HL-60 (cell line): ENCODE data around the gene IKZF3.
"Not testable (repeated sequence)": the region's sequence is repeated elsewhere in the genome, so short reads cannot be mapped to it uniquely, and the experiment has no call there.

ENCODE experiments used
- DNase-seq, 2 experiments: peaks; one replicate each; pipeline ENCODE4 v3.0.0-alpha.2; 2010 to 2020; ENCODE audit warnings: low read depth in 1 of 2, low spot score in 1 of 2
- H3K27ac ChIP-seq: fragments of 250-450 bp; sonication (Bioruptor Pico); replicated peaks from 2 replicates; pipeline ENCODE4 v1.5.1; 2020; ENCODE audit warnings: mild to moderate bottlenecking, moderate library complexity
- H3K27me3 ChIP-seq: fragments of 250-450 bp; sonication (Bioruptor Pico); 2 replicates; pipeline ENCODE4 v1.5.1; 2021; ENCODE audit warnings: mild to moderate bottlenecking, moderate library complexity; ENCODE audit not compliant: insufficient read depth, poor library complexity, severe bottlenecking
- H3K4me3 ChIP-seq: replicated peaks from 2 replicates; pipeline ENCODE4 v1.5.1; 2011; ENCODE audit warnings: mild to moderate bottlenecking, control low read depth, low read length; ENCODE audit not compliant: insufficient read depth
- GABPA ChIP-seq: IDR thresholded peaks from 2 replicates; pipeline ENCODE4 v1.6.1; 2012; ENCODE audit warnings: low read depth
- POLR2AphosphoS5 ChIP-seq: IDR thresholded peaks from 2 replicates; pipeline ENCODE4 v1.6.1; 2012; ENCODE audit warnings: low read depth
- SPI1 ChIP-seq: IDR thresholded peaks from 2 replicates; pipeline ENCODE4 v1.6.1; 2012; ENCODE audit warnings: low read depth, mild to moderate bottlenecking, borderline replicate concordance
- TF ChIP-seq, protein P1 (sequence below): IDR thresholded peaks from 2 replicates; pipeline ENCODE4 v1.6.1; 2012; ENCODE audit warnings: low read depth; ENCODE audit not compliant: insufficient replicate concordance
- TF ChIP-seq, protein P2 (sequence below): IDR thresholded peaks from one replicate; pipeline ENCODE4 v1.5.1; 2011; ENCODE audit warnings: low read length, control low read depth, inconsistent platforms; ENCODE audit not compliant: insufficient read depth

The IKZF3 gene

DNA sequence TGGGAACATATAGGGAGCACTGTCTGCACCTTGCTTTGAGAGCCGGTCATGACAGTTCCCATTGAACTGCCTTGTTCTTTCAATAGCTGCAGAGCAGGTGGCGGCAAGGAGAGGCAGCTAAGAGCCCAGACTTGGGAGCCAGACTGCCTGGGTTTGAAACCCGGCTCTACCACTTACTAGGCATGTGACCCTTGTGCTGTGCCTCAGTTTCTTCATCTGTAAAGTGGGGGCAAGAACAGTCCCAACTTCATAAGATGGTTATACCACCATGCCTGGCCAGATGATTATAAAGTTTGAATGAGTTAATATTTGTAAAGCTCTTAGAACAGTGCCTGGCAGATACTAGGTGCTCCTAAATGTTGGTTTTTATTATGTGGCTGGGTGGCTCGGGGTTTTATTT lies 149.9 kb downstream of the IKZF3 start:
- no peak overlapping the region for H3K27ac ChIP-seq
- no peak for DNase-seq
- no peaks in the 10 kb centered on the region for H3K27me3 ChIP-seq
- no peak overlapping the region for H3K4me3 ChIP-seq
- no peak for TF ChIP-seq GABPA
- TF ChIP-seq, protein P1, sequence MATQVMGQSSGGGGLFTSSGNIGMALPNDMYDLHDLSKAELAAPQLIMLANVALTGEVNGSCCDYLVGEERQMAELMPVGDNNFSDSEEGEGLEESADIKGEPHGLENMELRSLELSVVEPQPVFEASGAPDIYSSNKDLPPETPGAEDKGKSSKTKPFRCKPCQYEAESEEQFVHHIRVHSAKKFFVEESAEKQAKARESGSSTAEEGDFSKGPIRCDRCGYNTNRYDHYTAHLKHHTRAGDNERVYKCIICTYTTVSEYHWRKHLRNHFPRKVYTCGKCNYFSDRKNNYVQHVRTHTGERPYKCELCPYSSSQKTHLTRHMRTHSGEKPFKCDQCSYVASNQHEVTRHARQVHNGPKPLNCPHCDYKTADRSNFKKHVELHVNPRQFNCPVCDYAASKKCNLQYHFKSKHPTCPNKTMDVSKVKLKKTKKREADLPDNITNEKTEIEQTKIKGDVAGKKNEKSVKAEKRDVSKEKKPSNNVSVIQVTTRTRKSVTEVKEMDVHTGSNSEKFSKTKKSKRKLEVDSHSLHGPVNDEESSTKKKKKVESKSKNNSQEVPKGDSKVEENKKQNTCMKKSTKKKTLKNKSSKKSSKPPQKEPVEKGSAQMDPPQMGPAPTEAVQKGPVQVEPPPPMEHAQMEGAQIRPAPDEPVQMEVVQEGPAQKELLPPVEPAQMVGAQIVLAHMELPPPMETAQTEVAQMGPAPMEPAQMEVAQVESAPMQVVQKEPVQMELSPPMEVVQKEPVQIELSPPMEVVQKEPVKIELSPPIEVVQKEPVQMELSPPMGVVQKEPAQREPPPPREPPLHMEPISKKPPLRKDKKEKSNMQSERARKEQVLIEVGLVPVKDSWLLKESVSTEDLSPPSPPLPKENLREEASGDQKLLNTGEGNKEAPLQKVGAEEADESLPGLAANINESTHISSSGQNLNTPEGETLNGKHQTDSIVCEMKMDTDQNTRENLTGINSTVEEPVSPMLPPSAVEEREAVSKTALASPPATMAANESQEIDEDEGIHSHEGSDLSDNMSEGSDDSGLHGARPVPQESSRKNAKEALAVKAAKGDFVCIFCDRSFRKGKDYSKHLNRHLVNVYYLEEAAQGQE: no peak
- TF ChIP-seq POLR2AphosphoS5: no peak
- TF ChIP-seq, protein P2, sequence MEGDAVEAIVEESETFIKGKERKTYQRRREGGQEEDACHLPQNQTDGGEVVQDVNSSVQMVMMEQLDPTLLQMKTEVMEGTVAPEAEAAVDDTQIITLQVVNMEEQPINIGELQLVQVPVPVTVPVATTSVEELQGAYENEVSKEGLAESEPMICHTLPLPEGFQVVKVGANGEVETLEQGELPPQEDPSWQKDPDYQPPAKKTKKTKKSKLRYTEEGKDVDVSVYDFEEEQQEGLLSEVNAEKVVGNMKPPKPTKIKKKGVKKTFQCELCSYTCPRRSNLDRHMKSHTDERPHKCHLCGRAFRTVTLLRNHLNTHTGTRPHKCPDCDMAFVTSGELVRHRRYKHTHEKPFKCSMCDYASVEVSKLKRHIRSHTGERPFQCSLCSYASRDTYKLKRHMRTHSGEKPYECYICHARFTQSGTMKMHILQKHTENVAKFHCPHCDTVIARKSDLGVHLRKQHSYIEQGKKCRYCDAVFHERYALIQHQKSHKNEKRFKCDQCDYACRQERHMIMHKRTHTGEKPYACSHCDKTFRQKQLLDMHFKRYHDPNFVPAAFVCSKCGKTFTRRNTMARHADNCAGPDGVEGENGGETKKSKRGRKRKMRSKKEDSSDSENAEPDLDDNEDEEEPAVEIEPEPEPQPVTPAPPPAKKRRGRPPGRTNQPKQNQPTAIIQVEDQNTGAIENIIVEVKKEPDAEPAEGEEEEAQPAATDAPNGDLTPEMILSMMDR: no peak
- no peak for TF ChIP-seq SPI1

DNA sequence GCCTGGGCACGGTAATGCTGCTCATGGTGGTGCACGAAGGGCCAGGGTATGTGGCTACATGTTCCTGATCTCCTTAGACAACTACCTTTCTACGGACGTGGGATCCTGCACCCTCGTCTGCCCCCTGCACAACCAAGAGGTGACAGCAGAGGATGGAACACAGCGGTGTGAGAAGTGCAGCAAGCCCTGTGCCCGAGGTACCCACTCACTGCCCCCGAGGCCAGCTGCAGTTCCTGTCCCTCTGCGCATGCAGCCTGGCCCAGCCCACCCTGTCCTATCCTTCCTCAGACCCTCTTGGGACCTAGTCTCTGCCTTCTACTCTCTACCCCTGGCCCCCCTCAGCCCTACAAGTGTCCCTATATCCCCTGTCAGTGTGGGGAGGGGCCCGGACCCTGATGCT lies 152.3 kb downstream of the IKZF3 start:
- Histone ChIP-seq H3K27me3 (no peaks in the 10 kb centered on the region), H3K4me3 (no peak overlapping the region), H3K27ac (no peak overlapping the region)
- no peak for TF ChIP-seq POLR2AphosphoS5
- TF ChIP-seq, protein P2: no peak
- no peak for TF ChIP-seq SPI1
- TF ChIP-seq GABPA: no peak
- TF ChIP-seq, protein P1: no peak
- DNase-seq: no peak

DNA sequence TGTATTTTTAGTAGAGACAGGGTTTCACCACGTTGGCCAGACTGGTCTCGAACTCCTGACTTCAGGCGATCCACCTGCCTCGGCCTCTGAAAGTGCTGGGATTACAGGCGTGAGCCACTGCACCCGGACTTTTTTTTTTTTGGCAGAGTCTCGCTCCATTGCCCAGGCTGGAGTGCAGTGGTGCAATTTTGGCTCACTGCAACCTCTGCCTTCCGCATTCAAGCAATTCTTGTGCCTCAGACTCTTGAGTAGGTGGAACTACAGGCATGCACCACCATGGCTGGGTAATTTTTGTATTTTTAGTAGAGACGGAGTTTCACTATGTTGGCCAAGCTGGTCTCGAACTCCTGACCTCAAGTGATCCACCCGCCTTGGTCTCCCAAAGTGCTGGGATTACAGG lies 153.0 kb downstream of the IKZF3 start:
- H3K27me3 ChIP-seq, DNase-seq, H3K27ac ChIP-seq, H3K4me3 ChIP-seq: not testable (repeated sequence)

DNA sequence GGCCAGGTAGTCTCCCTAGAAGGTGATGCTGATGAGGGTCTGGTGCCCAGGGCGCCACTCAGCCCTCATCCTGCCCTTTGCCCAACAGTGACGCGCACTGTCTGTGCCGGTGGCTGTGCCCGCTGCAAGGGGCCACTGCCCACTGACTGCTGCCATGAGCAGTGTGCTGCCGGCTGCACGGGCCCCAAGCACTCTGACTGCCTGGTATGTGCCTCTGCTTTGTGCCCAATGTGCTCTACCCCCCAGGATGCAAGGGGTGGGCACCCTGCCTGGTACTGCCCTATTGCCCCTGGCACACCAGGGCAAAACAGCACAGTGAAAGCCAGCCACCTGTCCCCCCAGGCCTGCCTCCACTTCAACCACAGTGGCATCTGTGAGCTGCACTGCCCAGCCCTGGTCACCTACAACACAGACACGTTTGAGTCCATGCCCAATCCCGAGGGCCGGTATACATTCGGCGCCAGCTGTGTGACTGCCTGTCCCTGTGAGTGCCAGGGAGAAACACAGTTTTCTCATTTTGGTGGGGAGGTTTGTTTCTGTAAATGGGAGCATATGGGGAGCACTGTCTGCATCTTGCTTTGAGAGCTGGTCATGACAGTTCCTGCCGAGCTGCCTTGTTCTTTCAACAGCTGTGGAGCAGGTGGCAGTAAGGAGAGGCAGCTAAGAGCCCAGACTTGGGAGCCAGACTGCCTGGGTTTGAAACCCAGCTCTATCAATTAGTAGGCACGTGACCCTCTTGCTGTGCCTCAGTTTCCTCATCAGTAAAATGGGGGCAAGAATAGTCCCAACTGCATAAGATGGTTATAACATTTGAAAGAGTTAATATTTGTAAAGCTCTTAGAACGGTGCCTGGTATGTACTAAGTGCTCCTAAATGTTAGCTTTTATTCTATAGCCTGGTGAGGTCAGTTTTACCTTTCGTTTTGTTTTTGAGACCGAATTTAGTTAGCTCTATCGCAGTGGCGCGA lies 153.8 kb downstream of the IKZF3 start:
- TF ChIP-seq SPI1: no peak
- TF ChIP-seq, protein P1: no peak
- TF ChIP-seq, protein P2: no peak
- TF ChIP-seq POLR2AphosphoS5: no peak
- TF ChIP-seq GABPA: no peak
- Histone ChIP-seq H3K27ac (no peak overlapping the region), H3K27me3 (no peaks in the 10 kb centered on the region), H3K4me3 (no peak overlapping the region)
- no peak for DNase-seq
